GM23248 (cell line): ENCODE data around the gene CCDC138. TPM values are rescaled to one million over a fixed set of nuclear protein-coding genes. Genes with fewer than 3 reads are reported as not detected.

Source experiments
- DNase-seq: peaks from one replicate; pipeline ENCODE4 v3.0.0-alpha.2; 2015
- H2AFZ ChIP-seq: fragments of 200-600 bp; sonication (generic); 2 replicates; pipeline ENCODE4 v1.6.1; 2016; ENCODE audit warnings: antibody characterized with exemption
- H3F3A ChIP-seq: fragments of 200-600 bp; sonication (generic); 2 replicates; pipeline ENCODE4 v1.6.1; 2016; ENCODE audit warnings: mild to moderate bottlenecking, antibody characterized with exemption, mixed run types; ENCODE audit not compliant: insufficient read depth
- H3K27ac ChIP-seq: fragments of 200-600 bp; sonication (generic); 2 replicates; pipeline ENCODE4 v1.5.1; 2016; ENCODE audit warnings: mild to moderate bottlenecking
- H3K27me3 ChIP-seq: fragments of 200-600 bp; sonication (generic); replicated peaks from 2 replicates; pipeline ENCODE4 v1.6.1; 2016; ENCODE audit warnings: mild to moderate bottlenecking; ENCODE audit not compliant: insufficient read depth
- H3K36me3 ChIP-seq: fragments of 200-600 bp; sonication (generic); 2 replicates; pipeline ENCODE4 v1.6.1; 2016; ENCODE audit warnings: low read depth, mild to moderate bottlenecking
- H3K4me1 ChIP-seq: fragments of 200-600 bp; sonication (generic); 2 replicates; pipeline ENCODE4 v1.6.1; 2016; ENCODE audit warnings: mild to moderate bottlenecking; ENCODE audit not compliant: insufficient read depth
- H3K4me2 ChIP-seq: fragments of 200-600 bp; sonication (generic); one replicate; pipeline ENCODE4 v1.6.1; 2016; ENCODE audit warnings: mild to moderate bottlenecking; ENCODE audit not compliant: unreplicated experiment
- H3K4me3 ChIP-seq: fragments of 200-600 bp; sonication (generic); 2 replicates; pipeline ENCODE4 v1.5.1; 2016; ENCODE audit warnings: mild to moderate bottlenecking
- H3K79me2 ChIP-seq: fragments of 200-600 bp; sonication (generic); 2 replicates; pipeline ENCODE4 v1.6.1; 2016; ENCODE audit warnings: mild to moderate bottlenecking; ENCODE audit not compliant: insufficient read depth
- H3K9ac ChIP-seq: fragments of 200-600 bp; sonication (generic); 2 replicates; pipeline ENCODE4 v1.6.1; 2016; ENCODE audit warnings: mild to moderate bottlenecking
- H3K9me2 ChIP-seq: fragments of 200-600 bp; sonication (generic); 2 replicates; pipeline ENCODE4 v1.6.1; 2016; ENCODE audit warnings: mixed run types, mild to moderate bottlenecking, moderate library complexity; ENCODE audit not compliant: insufficient read depth
- H3K9me3 ChIP-seq: fragments of 200-600 bp; sonication (generic); one replicate; pipeline ENCODE4 v1.6.1; 2017; ENCODE audit warnings: low read depth
- H4K20me1 ChIP-seq: fragments of 200-600 bp; sonication (generic); 2 replicates; pipeline ENCODE4 v1.6.0; 2016; ENCODE audit not compliant: insufficient read depth
- EZH2 ChIP-seq: fragments of 200-600 bp; sonication (generic); IDR thresholded peaks from 2 replicates; pipeline ENCODE4 v1.6.1; 2018; ENCODE audit warnings: antibody characterized with exemption, mild to moderate bottlenecking; ENCODE audit not compliant: insufficient read depth, poor library complexity, severe bottlenecking
- EZH2phosphoT487 ChIP-seq: fragments of 200-600 bp; sonication (generic); IDR thresholded peaks from 2 replicates; pipeline ENCODE4 v1.6.1; 2018; ENCODE audit warnings: antibody characterized with exemption, moderate library complexity, mild to moderate bottlenecking, low read depth; ENCODE audit not compliant: insufficient read depth
- WGBS, 2 experiments: methylation state at CpG; one replicate each; pipeline ENCODE4 v1.1.6; 2015 to 2017; ENCODE audit warnings: low lambda C conversion rate in 2 of 2, low coverage in 1 of 2; ENCODE audit errors: missing lambda C conversion rate in 2 of 2; 5-methylcytosine and 5-hydroxymethylcytosine counted together
- in situ Hi-C: fragments of 300-500 bp; cut with MboI; formaldehyde crosslinking; loops from 2 replicates; pipeline ENCODE4 v1.15.0; 2020
- polyA plus RNA-seq: library from polyadenylated mRNA; unstranded; fragments of >200 nt; fragmentation: Nextera tagmentation; extraction: Ambion mirVana; gene quantifications from 2 replicates; pipeline ENCODE4 v1.2.1, GENCODE V29; 2016
- total RNA-seq: library from RNA; depleted of rRNA; stranded (reverse); fragments of >200 nt; shearing (Covaris generic); gene quantifications from 2 replicates; pipeline ENCODE4 v1.2.3, GENCODE V29; 2014

CCDC138 gene
- total and polyA plus RNA-seq, 2 experiments from 2014 or later: 3.2 to 4.1 TPM

- H3K79me2 ChIP-seq: no peaks in the 10 kb centered on the region
- 92 to 95% methylated on average over 1 of the region's 1 CpG for WGBS, 2 experiments
- 0 out of 2 replicates have a peak, but pooled peaks cover 7% of the 10 kb centered on the region for H3K36me3 ChIP-seq
- no peak overlapping the region for H3K9ac ChIP-seq
- no peaks in the 10 kb centered on the region; the same call in 1 of the 2 replicates for H3K9me2 ChIP-seq
- H4K20me1 ChIP-seq: no peaks in the 10 kb centered on the region
- no peak overlapping the region for H3K4me2 ChIP-seq
- no peak overlapping the region for H3K4me3 ChIP-seq
- no peak overlapping the region for H2AFZ ChIP-seq
- no peaks in the 10 kb centered on the region for H3K27me3 ChIP-seq
- H3K9me3 ChIP-seq: no peaks in the 10 kb centered on the region
- H3F3A ChIP-seq: no peaks in the 10 kb centered on the region
- H3K27ac ChIP-seq: no peak overlapping the region
- in situ Hi-C loops: no loop called here
- no peak for DNase-seq
- TF ChIP-seq EZH2 (no peak), EZH2phosphoT487 (no peak)
- H3K4me1 ChIP-seq: no peaks in the 10 kb centered on the region
Observed at GRCh38 chr2:108823286-108823685, 36.7 kb downstream of the CCDC138 start.

GRCh38 chr2:108824316-108825070 is 37.9 kb downstream of the CCDC138 start:
- H3K27me3 ChIP-seq: no peaks in the 10 kb centered on the region
- 0 out of 2 replicates have a peak, but pooled peaks cover 6% of the 10 kb centered on the region for H3K36me3 ChIP-seq
- in situ Hi-C loops: no loop called here
- no peak overlapping the region for H2AFZ ChIP-seq
- no peak for DNase-seq
- no peaks in the 10 kb centered on the region for H4K20me1 ChIP-seq
- H3F3A ChIP-seq: no peaks in the 10 kb centered on the region
- no peak overlapping the region for H3K4me2 ChIP-seq
- no peak overlapping the region for H3K9ac ChIP-seq
- H3K4me3 ChIP-seq: no peak overlapping the region
- no peaks in the 10 kb centered on the region for H3K4me1 ChIP-seq
- H3K9me2 ChIP-seq: no peaks in the 10 kb centered on the region; the same call in 1 of the 2 replicates
- TF ChIP-seq EZH2phosphoT487: no peak
- TF ChIP-seq EZH2: no peak
- H3K9me3 ChIP-seq: no peaks in the 10 kb centered on the region
- WGBS, 2 experiments: 96 to 98% methylated on average over 5 of the region's 5 CpGs
- H3K79me2 ChIP-seq: no peaks in the 10 kb centered on the region
- no peak overlapping the region for H3K27ac ChIP-seq

GRCh38 chr2:108825254-108825653 is 38.7 kb downstream of the CCDC138 start:
- no peaks in the 10 kb centered on the region for H3K27me3 ChIP-seq
- no peaks in the 10 kb centered on the region for H4K20me1 ChIP-seq
- H3F3A ChIP-seq: no peaks in the 10 kb centered on the region
- H3K4me1 ChIP-seq: no peaks in the 10 kb centered on the region
- no peaks in the 10 kb centered on the region for H3K79me2 ChIP-seq
- H3K9me2 ChIP-seq: no peaks in the 10 kb centered on the region; the same call in 1 of the 2 replicates
- H3K36me3 ChIP-seq: no peaks in the 10 kb centered on the region
- H3K9me3 ChIP-seq: no peaks in the 10 kb centered on the region
- no peak for TF ChIP-seq EZH2
- no peak for TF ChIP-seq EZH2phosphoT487
- no peak overlapping the region for H2AFZ ChIP-seq
- H3K4me3 ChIP-seq: no peak overlapping the region
- in situ Hi-C loops: no loop called here
- DNase-seq: no peak
- H3K9ac ChIP-seq: no peak overlapping the region
- WGBS, 2 experiments: 59 to 63% methylated on average over 4 of the region's 4 CpGs
- no peak overlapping the region for H3K27ac ChIP-seq
- H3K4me2 ChIP-seq: no peak overlapping the region

- Histone ChIP-seq H3K36me3 (no peaks in the 10 kb centered on the region), H3K9me2 (no peaks in the 10 kb centered on the region; the same call in 1 of the 2 replicates), H3K79me2 (no peaks in the 10 kb centered on the region), H3K4me3 (no peak overlapping the region), H3K9ac (no peak overlapping the region), H3K27ac (no peak overlapping the region), H3K4me2 (no peak overlapping the region), H3F3A (no peaks in the 10 kb centered on the region), H3K9me3 (no peaks in the 10 kb centered on the region), H3K27me3 (no peaks in the 10 kb centered on the region), H2AFZ (no peak overlapping the region), H4K20me1 (no peaks in the 10 kb centered on the region), H3K4me1 (no peaks in the 10 kb centered on the region)
- 94 to 95% methylated on average over 3 of the region's 3 CpGs for WGBS, 2 experiments
- no peak for TF ChIP-seq EZH2
- no peak for TF ChIP-seq EZH2phosphoT487
- in situ Hi-C loops: no loop called here
- no peak for DNase-seq
Observed at GRCh38 chr2:108825736-108826135, 39.2 kb downstream of the CCDC138 start.
